H7 (cell line): ENCODE measurements around the gene ST3GAL2. TPM values are rescaled to one million over a fixed set of nuclear protein-coding genes. Genes with fewer than 3 reads are reported as not detected.
A peak's percentile ranks its signal among the peaks of the same experiment; 100 is the strongest.
"Not testable (repeated sequence)": the region's sequence is repeated elsewhere in the genome, so short reads cannot be mapped to it uniquely, and the experiment has no call there.

Source experiments
- DNase-seq: peaks from one replicate; pipeline ENCODE4 v3.0.0; 2012
- H3K27me3 ChIP-seq: 2 replicates; pipeline ENCODE4 v1.6.0; 2011; ENCODE audit warnings: mild to moderate bottlenecking, low read length; ENCODE audit not compliant: control insufficient read depth, insufficient read depth
- H3K36me3 ChIP-seq: replicated peaks from 2 replicates; pipeline ENCODE4 v1.5.1; 2011; ENCODE audit warnings: low read length; ENCODE audit not compliant: control insufficient read depth, insufficient read depth
- H3K4me3 ChIP-seq: 2 replicates; pipeline ENCODE4 v1.5.1; 2011; ENCODE audit warnings: low read depth, mild to moderate bottlenecking, control low read depth, low read length, moderate library complexity; ENCODE audit not compliant: insufficient read depth
- total RNA-seq: library from RNA; depleted of rRNA; stranded (reverse); fragments of >200 nt; shearing (Covaris generic); gene quantifications from 2 replicates; pipeline ENCODE4 v1.2.3, GENCODE V29; 2014

Gene ST3GAL2
- total RNA-seq, 1 experiment from 2014 or later = 62.7 TPM

- H3K4me3 ChIP-seq = no peak overlapping the region
- DNase-seq = peak; percentile 32
- no peaks in the 10 kb centered on the region for H3K27me3 ChIP-seq
- no peaks in the 10 kb centered on the region; the same call in none of the 2 replicates for H3K36me3 ChIP-seq
Observed at GRCh38 chr16:70419384-70420327, 19.2 kb downstream of the ST3GAL2 start.

- Histone ChIP-seq H3K27me3 (no peaks in the 10 kb centered on the region), H3K4me3 (no peak overlapping the region), H3K36me3 (no peaks in the 10 kb centered on the region; the same call in none of the 2 replicates)
- DNase-seq = no peak
Observed at GRCh38 chr16:70418993-70419318, 19.9 kb downstream of the ST3GAL2 start.

GRCh38 chr16:70418274-70418992 lies 20.5 kb downstream of the ST3GAL2 start:
- H3K4me3 ChIP-seq = no peak overlapping the region
- peak; percentile 70 for DNase-seq
- no peaks in the 10 kb centered on the region; the same call in none of the 2 replicates for H3K36me3 ChIP-seq
- no peaks in the 10 kb centered on the region for H3K27me3 ChIP-seq

- DNase-seq = peak; percentile 35
- H3K4me3 ChIP-seq = no peak overlapping the region
- no peaks in the 10 kb centered on the region; the same call in 1 of the 2 replicates for H3K36me3 ChIP-seq
- H3K27me3 ChIP-seq = no peaks in the 10 kb centered on the region
Observed at GRCh38 chr16:70417661-70418060, 21.2 kb downstream of the ST3GAL2 start.

DNA sequence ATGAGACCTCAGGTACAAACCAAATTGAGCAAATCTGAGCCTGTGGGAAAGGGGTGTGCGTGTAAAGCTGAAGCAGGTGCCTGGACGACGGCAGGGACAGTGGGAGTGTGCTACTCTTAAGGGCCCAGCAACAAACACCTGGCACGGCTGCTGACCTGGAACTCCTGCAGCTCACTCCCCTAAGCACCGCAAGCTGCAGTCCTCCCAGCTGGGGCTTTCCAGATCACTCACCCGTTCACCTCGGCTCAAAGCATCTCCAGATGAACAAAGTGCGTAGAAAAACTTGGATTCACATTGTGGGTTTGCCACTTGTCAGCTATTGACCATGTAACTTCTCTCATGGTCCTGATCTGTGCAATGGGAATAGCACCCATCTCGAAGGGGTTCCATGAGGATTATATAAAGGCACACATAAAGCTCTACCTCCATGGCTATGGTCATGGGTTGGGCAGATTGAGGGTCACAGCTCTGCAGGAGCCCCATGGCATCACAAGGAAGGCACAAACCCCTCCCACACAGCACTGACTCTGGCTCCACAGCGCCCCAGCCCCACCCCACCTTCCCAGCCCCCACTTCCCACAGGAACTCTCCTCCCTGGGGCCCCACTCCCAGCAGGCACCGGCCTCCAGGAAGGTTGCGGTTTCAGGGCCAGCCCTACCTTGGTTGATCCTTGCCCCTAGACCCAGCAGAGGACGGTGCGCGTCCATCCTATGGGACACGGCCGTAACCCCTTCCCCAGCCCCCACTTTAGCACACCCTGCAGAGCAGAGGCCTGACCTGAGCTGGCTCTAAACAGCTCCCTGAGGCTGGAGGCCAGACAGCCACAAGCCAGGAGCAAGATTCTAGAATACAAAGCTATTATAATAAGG lies 21.9 kb downstream of the ST3GAL2 start:
- Histone ChIP-seq H3K4me3 (no peak overlapping the region), H3K36me3 (no peaks in the 10 kb centered on the region; the same call in 1 of the 2 replicates), H3K27me3 (no peaks in the 10 kb centered on the region)
- peak; percentile 51 for DNase-seq

- not testable (repeated sequence) for H3K27me3 ChIP-seq, DNase-seq, H3K36me3 ChIP-seq, H3K4me3 ChIP-seq
Observed at GRCh38 chr16:70413572-70413971, 25.3 kb downstream of the ST3GAL2 start.

DNA sequence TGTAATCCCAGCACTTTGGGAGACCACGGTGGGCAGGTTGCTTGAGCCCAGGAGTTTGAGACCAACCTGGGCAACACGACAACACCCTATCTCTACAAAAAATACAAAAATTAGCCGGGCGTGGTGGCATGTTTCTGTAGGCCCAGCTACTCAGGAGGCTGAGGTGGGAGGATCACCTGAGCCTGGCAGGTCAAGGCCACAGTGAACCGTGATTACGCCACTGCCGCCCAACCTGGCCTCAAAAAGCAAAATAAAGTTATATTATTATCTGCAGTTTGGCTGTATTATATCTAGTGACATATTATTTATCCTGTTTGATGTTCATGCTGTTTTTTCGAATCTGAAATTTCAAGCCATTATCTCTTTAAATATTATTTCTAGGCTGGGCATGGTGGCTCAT lies 26.5 kb downstream of the ST3GAL2 start:
- DNase-seq = no peak
- no peak overlapping the region for H3K4me3 ChIP-seq
- H3K36me3 ChIP-seq = no peaks in the 10 kb centered on the region; the same call in none of the 2 replicates
- H3K27me3 ChIP-seq = no peaks in the 10 kb centered on the region

GRCh38 chr16:70410734-70411133 lies 28.2 kb downstream of the ST3GAL2 start:
- no peaks in the 10 kb centered on the region; the same call in 1 of the 2 replicates for H3K36me3 ChIP-seq
- no peak for DNase-seq
- H3K27me3 ChIP-seq = no peaks in the 10 kb centered on the region
- H3K4me3 ChIP-seq = no peak overlapping the region

GRCh38 chr16:70407811-70408274 lies 31.1 kb downstream of the ST3GAL2 start:
- no peaks in the 10 kb centered on the region for H3K27me3 ChIP-seq
- peak; percentile 67 for DNase-seq
- H3K36me3 ChIP-seq = no peaks in the 10 kb centered on the region; the same call in 1 of the 2 replicates
- no peak overlapping the region for H3K4me3 ChIP-seq

DNA sequence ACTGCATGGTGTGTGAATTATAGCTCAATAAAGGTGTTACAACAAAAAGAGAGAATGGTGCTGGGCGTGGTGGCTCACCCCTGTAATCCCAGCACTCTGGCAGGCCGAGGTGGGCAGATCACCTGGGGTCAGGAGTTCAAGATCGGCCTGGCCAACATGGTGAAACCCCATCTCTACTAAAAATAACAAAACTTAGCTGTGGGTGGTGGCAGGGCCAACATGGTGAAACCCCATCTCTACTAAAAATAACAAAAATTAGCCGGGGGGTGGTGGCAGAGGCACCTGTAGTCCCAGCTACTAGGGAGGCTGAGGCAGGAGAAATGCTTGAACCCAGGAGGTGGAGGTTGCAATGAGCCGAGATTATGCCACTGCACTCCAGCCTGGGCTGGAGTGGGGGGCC lies 32.8 kb downstream of the ST3GAL2 start:
- DNase-seq, H3K4me3 ChIP-seq, H3K36me3 ChIP-seq, H3K27me3 ChIP-seq: not testable (repeated sequence)

- Histone ChIP-seq H3K27me3 (no peaks in the 10 kb centered on the region), H3K4me3 (no peak overlapping the region), H3K36me3 (peaks cover 12% of the 10 kb centered on the region)
- no peak for DNase-seq
Observed at GRCh38 chr16:70402916-70403659, 35.8 kb downstream of the ST3GAL2 start.

- H3K36me3 ChIP-seq = peaks cover 16% of the 10 kb centered on the region
- H3K27me3 ChIP-seq = no peaks in the 10 kb centered on the region
- H3K4me3 ChIP-seq = no peak overlapping the region
- DNase-seq = peak; percentile 16
Observed at GRCh38 chr16:70399951-70400350, 38.9 kb downstream of the ST3GAL2 start.

DNA sequence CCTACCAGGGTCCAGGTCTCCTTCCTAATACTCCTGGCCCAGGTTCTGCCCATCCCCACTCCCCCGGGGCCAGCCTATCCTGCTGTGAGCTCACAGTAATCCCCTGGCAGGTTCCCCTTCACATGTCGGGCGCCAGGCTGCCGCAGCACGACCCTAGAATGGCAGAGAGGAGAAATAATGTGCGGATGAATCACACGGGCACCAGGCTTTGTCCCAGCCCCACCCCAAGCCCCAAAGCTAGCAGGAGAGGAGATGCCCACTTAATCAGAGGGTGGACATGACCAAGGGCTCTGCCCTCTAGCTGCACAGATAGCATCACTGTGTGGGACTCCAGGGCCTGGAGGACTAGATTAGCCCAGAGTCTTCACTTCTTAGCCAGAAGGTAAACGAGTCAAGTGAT lies 39.5 kb downstream of the ST3GAL2 start:
- Histone ChIP-seq H3K4me3 (no peak overlapping the region), H3K27me3 (no peaks in the 10 kb centered on the region), H3K36me3 (peaks cover 20% of the 10 kb centered on the region)
- no peak for DNase-seq
